Naive thymus-derived CD8-positive, alpha-beta T cell (primary cell): ENCODE measurements around the gene CCNE1. TPM values are rescaled to one million over a fixed set of nuclear protein-coding genes. Genes with fewer than 3 reads are reported as not detected.

Experiments
- ATAC-seq, 2 donors: fragments of 150-1000 bp; cut with Tn5 transposase in 1 of 2; sonication (Bioruptor Pico), chemical (Tn5 transposase) in 1 of 2; 1 replicate in 1 of 2; 2 replicates in 1 of 2; pipeline ENCODE4 v1.10.0; 2021; ENCODE audit warnings: mild to moderate bottlenecking in 2 of 2, moderate library complexity in 2 of 2
- POLR2A ChIA-PET: fragments of 350-600 bp; sonication (Branson Sonifier 250); formaldehyde crosslinking; loops from one replicate; lab custom pipeline; 2021; ENCODE audit warnings: antibody characterized with exemption; lab: Charles Lee
- DNase-seq, 10 donors: peaks; one replicate each; pipeline versions ENCODE4 v3.0.0 to v3.0.0-alpha.2; 2020 to 2022
- H3K27ac Mint-ChIP-seq, 10 donors: one replicate each; pipeline ENCODE4 v1.8.0; 2020 to 2022; ENCODE audit warnings: mild to moderate bottlenecking in 10 of 10, mixed read lengths in 10 of 10, moderate library complexity in 4 of 10, inconsistent platforms in 1 of 10
- H3K27me3 Mint-ChIP-seq, 5 donors: one replicate each; pipeline ENCODE4 v1.8.0; 2021 to 2022; ENCODE audit warnings: mixed read lengths in 5 of 5
- H3K36me3 Mint-ChIP-seq, 3 donors: one replicate each; pipeline ENCODE4 v1.8.0; 2020 to 2022; ENCODE audit warnings: mixed read lengths in 3 of 3, mild to moderate bottlenecking in 2 of 3, inconsistent platforms in 1 of 3
- H3K4me1 Mint-ChIP-seq, 4 donors: one replicate each; pipeline ENCODE4 v1.8.0; 2021 to 2022; ENCODE audit warnings: mixed read lengths in 4 of 4
- H3K4me3 Mint-ChIP-seq, 10 donors: one replicate each; pipeline ENCODE4 v1.8.0; 2020 to 2022; ENCODE audit warnings: mild to moderate bottlenecking in 10 of 10, mixed read lengths in 10 of 10, moderate library complexity in 6 of 10, inconsistent platforms in 1 of 10
- H3K9me3 Mint-ChIP-seq, 9 donors: one replicate each; pipeline ENCODE4 v1.8.0; 2020 to 2022; ENCODE audit warnings: mixed read lengths in 9 of 9, mild to moderate bottlenecking in 3 of 9, inconsistent platforms in 1 of 9, moderate library complexity in 1 of 9
- polyA plus RNA-seq, 3 donors: library from polyadenylated mRNA; unstranded; fragments of 300-500 nt; fragmentation: Illumina TruSeq; gene quantifications; one replicate each; pipeline ENCODE4 v1.2.3, GENCODE V29; 2021
- total RNA-seq, 8 experiments: library from RNA in 2 of 8; stranded (reverse) in 2 of 8; gene quantifications; one replicate each; pipeline ENCODE4 v1.2.3 and lab custom pipeline; 2021 to 2026

Gene CCNE1
- total and polyA plus RNA-seq, 5 experiments from 2014 or later = 1.5 to 8.8 (median 3.7) TPM

DNA sequence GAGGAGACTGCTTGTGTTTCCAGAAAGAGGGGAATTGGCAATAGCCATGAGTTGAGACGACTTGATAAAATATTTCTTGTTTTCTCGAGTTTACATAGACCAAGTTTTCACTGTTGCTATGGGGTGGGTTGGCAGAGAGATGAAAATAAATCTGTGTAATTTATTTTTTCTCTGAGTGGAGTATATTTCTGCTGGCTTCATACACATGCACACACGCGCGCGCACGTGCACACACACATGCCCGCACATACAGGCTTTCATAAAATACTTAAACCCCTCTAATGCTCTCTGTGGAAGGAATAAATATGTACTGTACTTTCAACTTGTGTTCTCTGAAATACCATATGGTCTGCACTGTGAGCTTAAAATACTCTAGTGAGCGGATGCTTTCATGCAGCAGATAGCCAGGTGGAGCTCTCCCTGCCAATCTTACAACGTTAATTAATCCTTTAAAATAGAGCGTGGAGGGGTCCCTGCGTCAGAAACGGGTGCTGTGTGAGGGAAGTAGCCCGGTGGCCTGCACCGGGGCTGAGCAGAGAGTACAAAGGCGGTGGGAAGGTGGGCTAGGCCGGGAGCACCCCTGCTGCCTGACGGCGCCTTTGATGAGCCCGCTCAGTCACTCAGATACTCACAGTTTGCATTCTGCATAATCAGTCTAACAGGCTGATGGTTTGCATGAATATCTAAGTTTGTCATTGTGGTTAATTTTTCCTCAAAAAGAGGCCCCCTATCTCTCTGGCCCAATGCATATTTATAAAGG, 44.1 kb downstream of the CCNE1 start:
- no peak for ATAC-seq
- Mint-ChIP-seq H3K9me3 (no peaks in the 10 kb centered on the region), H3K4me1 (peaks cover 0 to 5% (median under 1%) of the 10 kb centered on the region in 4 donors), H3K27ac (peak overlapping the region in 1 of 10 donors; percentile 14), H3K27me3 (peaks cover 0 to 9% (median 5%) of the 10 kb centered on the region in 5 donors), H3K36me3 (no peaks in the 10 kb centered on the region), H3K4me3 (no peak overlapping the region)
- no peak for DNase-seq
- POLR2A ChIA-PET = interaction anchor here (0.6 kb wide), 1 partner anchor 12 kb away, joined by 4 read pairs; no protein-coding TSS in a partner anchor

DNA sequence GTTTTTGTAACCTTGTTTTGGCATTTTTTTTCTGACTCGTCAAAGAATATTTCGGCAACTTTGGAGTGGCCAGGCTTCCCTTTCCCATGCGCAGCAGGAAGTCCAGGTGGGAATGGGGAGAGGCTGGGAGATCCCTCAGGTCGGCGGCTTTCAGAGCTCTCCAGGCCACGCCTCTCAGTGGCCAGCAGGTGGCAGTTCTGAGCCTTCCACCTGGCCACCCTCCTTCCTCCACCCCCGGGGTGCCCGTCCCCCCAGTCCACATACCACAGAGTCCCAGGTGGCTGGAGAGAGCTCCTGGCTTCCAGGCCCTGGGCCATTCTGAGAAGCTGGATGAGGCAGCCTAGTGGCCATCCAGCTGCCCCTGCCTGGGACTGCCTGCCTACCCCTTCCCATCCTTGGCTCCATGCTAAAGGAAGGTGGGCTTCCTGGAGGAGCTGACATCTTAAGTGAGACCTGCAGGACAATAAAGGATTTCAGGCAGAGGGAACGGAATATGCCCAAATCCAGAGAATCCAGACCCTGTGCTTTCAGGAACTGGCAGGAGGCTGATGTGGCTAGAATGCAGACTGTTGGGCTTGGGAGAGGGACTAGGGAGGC, 46.3 kb downstream of the CCNE1 start:
- H3K27ac Mint-ChIP-seq = no peak overlapping the region
- no peak overlapping the region for H3K4me3 Mint-ChIP-seq
- H3K4me1 Mint-ChIP-seq = peaks cover 0 to 5% (median under 1%) of the 10 kb centered on the region in 4 donors
- DNase-seq (peak in 7 of 10 donors; percentile 19 to 49 (median 43)), ATAC-seq (peak; percentile 79 to 92)
- H3K27me3 Mint-ChIP-seq = peaks cover 0 to 19% (median 9%) of the 10 kb centered on the region in 5 donors
- POLR2A ChIA-PET = interaction anchor here (2.0 kb wide), 1 partner anchor 27 kb away, joined by 8 read pairs; no protein-coding TSS in a partner anchor
- H3K36me3 Mint-ChIP-seq = no peaks in the 10 kb centered on the region
- H3K9me3 Mint-ChIP-seq = no peaks in the 10 kb centered on the region

DNA sequence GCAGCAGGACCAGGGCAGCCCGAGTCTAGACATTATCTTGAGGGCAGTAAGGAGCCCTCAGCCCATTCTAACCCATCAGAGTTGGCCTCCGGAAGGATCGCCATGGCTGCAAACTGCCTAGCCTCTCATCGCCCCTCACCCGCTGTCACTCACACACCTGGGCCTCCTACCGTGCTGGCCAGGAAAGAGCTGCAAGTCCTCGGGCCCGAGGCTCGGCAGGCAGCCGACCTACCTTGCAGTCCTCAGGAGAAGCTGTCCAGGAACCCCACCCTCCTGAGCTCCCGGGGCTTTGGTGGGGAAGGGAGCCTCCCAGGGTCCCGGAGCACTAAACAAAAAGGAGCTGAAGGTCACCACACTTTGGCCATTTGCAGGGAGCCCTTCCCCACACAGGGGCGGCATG, 46.8 kb downstream of the CCNE1 start:
- Mint-ChIP-seq H3K4me1 (peaks cover 0 to 5% (median under 1%) of the 10 kb centered on the region in 4 donors), H3K27me3 (peaks cover 0 to 23% (median 10%) of the 10 kb centered on the region in 5 donors), H3K4me3 (no peak overlapping the region), H3K36me3 (no peaks in the 10 kb centered on the region), H3K27ac (peak overlapping the region in 2 of 10 donors; percentile 12 to 40), H3K9me3 (no peaks in the 10 kb centered on the region)
- ATAC-seq (no peak), DNase-seq (no peak)
- POLR2A ChIA-PET = interaction anchor here (2.0 kb wide), 1 partner anchor 28 kb away, joined by 8 read pairs; no protein-coding TSS in a partner anchor

- peak overlapping the region in 1 of 10 donors; percentile 22 for H3K27ac Mint-ChIP-seq
- no peak for ATAC-seq
- no peak for DNase-seq
- POLR2A ChIA-PET = interaction anchor here (1.2 kb wide), 1 partner anchor 11 kb away, joined by 3 read pairs; no protein-coding TSS in a partner anchor
- H3K27me3 Mint-ChIP-seq = peaks cover 0 to 28% (median 13%) of the 10 kb centered on the region in 5 donors
- no peak overlapping the region for H3K4me3 Mint-ChIP-seq
- H3K9me3 Mint-ChIP-seq = peaks cover 0 to 2% (median 0%) of the 10 kb centered on the region in 9 donors
- H3K36me3 Mint-ChIP-seq = no peaks in the 10 kb centered on the region
- peaks cover 0 to 5% (median under 1%) of the 10 kb centered on the region in 4 donors for H3K4me1 Mint-ChIP-seq
Observed at GRCh38 chr19:29860492-29860891, 48.7 kb downstream of the CCNE1 start.

GRCh38 chr19:29861574-29861973, 49.8 kb downstream of the CCNE1 start:
- DNase-seq = no peak
- Mint-ChIP-seq H3K4me1 (peaks cover 0 to 5% (median under 1%) of the 10 kb centered on the region in 4 donors), H3K9me3 (peaks cover 0 to 8% (median under 1%) of the 10 kb centered on the region in 9 donors), H3K27me3 (peaks cover 0 to 28% (median 13%) of the 10 kb centered on the region in 5 donors), H3K36me3 (peaks cover 0 to 5% (median 0%) of the 10 kb centered on the region in 3 donors), H3K27ac (no peak overlapping the region), H3K4me3 (no peak overlapping the region)
- POLR2A ChIA-PET = interaction anchor here (0.7 to 1.2 kb wide), 2 partner anchors 12 to 98 kb away, joined by 3 read pairs; no protein-coding TSS in a partner anchor
- ATAC-seq = no peak

DNA sequence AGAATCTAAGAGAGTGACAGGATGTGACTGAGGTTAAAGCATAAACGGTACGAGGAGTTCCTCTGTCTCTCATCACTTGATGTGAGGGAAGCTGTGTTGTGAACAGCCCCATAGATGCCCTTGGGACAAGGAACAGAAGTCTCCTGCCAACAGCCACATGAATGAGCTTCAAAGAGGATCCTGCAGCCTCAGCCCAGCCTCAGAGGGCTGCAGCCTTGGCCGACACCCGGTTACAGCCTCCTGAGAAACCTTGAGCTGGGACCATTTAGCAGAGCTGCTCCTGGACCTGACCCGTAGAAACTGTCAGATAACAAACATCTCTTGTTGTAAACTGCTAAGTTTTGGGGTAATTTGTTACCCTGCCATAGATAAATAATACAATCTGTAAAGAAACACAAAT, 54.2 kb downstream of the CCNE1 start:
- no peak for DNase-seq
- peaks cover 0 to 21% (median 12%) of the 10 kb centered on the region in 5 donors for H3K27me3 Mint-ChIP-seq
- H3K4me1 Mint-ChIP-seq = no peaks in the 10 kb centered on the region
- ATAC-seq = no peak
- POLR2A ChIA-PET = interaction anchor here (0.7 kb wide), 1 partner anchor 90 kb away, joined by 4 read pairs; no protein-coding TSS in a partner anchor
- peaks cover 0 to 12% (median 4%) of the 10 kb centered on the region in 3 donors for H3K36me3 Mint-ChIP-seq
- H3K9me3 Mint-ChIP-seq = peaks cover 0 to 24% (median 4%) of the 10 kb centered on the region in 9 donors
- H3K4me3 Mint-ChIP-seq = no peak overlapping the region
- H3K27ac Mint-ChIP-seq = no peak overlapping the region

GRCh38 chr19:29867984-29868383, 56.2 kb downstream of the CCNE1 start:
- peaks cover 0 to 12% (median 4%) of the 10 kb centered on the region in 3 donors for H3K36me3 Mint-ChIP-seq
- no peak for DNase-seq
- no peak overlapping the region for H3K4me3 Mint-ChIP-seq
- H3K27me3 Mint-ChIP-seq = peaks cover 3 to 19% (median 10%) of the 10 kb centered on the region in 5 donors
- POLR2A ChIA-PET = interaction anchor here (0.7 kb wide), 1 partner anchor 182 kb away, joined by 5 read pairs; no protein-coding TSS in a partner anchor
- ATAC-seq = no peak
- H3K4me1 Mint-ChIP-seq = peaks cover 3 to 10% (median 7%) of the 10 kb centered on the region in 4 donors
- H3K9me3 Mint-ChIP-seq = peaks cover 0 to 24% (median 4%) of the 10 kb centered on the region in 9 donors
- H3K27ac Mint-ChIP-seq = no peak overlapping the region

DNA sequence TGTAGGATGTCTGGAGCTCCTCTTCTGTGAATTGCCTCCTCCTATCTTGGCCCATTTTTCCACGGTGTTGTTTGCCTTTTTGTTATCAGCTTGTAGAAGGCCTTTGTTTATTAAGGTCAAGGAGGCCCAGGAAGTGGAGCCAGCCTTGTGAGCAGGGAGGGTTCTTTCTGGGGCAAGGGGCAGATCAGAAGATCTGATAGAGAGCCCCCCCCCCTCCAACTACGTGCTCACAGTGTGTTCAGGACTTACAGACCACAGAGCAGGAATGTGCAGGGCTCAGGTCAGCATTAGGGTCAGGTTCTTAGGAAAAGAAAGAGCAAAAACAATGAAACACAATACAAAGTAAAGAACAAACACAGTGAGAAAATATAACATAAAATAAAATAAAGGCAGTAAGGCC, 59.4 kb downstream of the CCNE1 start:
- H3K4me3 Mint-ChIP-seq = peak overlapping the region in 6 of 10 donors; percentile 11 to 58 (median 34)
- ATAC-seq = no peak
- POLR2A ChIA-PET = interaction anchor here (0.7 to 1.4 kb wide), 5 partner anchors 85 to 199 kb away, joined by 3 to 4 read pairs (median 3); no protein-coding TSS in a partner anchor
- H3K27me3 Mint-ChIP-seq = peaks cover 4 to 20% (median 12%) of the 10 kb centered on the region in 5 donors
- DNase-seq = no peak
- H3K27ac Mint-ChIP-seq = no peak overlapping the region
- H3K36me3 Mint-ChIP-seq = peaks cover 0 to 11% (median 4%) of the 10 kb centered on the region in 3 donors
- H3K9me3 Mint-ChIP-seq = peaks cover 0 to 22% (median 4%) of the 10 kb centered on the region in 9 donors
- peaks cover 3 to 11% (median 9%) of the 10 kb centered on the region in 4 donors for H3K4me1 Mint-ChIP-seq

DNA sequence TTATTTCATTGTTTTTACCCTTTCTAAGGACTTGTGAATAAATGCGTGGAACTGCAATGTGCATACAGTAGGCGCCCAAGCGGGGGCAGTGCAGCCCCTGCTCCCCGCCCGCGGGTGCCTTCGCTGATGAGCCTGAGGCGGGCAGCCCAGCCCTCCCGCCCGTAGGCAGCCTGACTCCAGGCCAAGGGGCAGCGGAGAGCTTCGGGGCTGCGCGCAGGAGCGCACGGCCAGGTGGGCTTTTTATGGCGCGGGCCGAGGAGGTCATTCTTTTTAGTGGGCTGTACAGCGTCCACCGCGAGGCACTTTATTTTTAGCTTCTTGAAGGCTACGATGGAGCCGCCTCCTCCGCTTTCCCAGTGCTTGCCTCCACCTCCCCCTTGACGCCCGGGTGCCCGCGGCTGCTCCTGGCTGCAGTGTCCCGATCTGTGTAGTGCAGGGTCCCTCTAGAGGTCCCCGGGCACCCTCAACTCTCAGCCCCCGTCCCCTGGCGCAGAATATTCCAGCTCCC, 60.5 kb downstream of the CCNE1 start:
- peaks cover 3 to 14% (median 12%) of the 10 kb centered on the region in 4 donors for H3K4me1 Mint-ChIP-seq
- peak; percentile 39 to 43 for ATAC-seq
- POLR2A ChIA-PET = interaction anchor here (0.5 to 1.7 kb wide), 9 partner anchors 13 to 200 kb away, joined by 3 to 9 read pairs (median 3); no protein-coding TSS in a partner anchor
- peak overlapping the region; percentile 52 to 86 (median 76) for H3K4me3 Mint-ChIP-seq
- H3K9me3 Mint-ChIP-seq = peaks cover 0 to 10% (median 0%) of the 10 kb centered on the region in 9 donors
- peaks cover 7 to 20% (median 14%) of the 10 kb centered on the region in 5 donors for H3K27me3 Mint-ChIP-seq
- H3K27ac Mint-ChIP-seq = no peak overlapping the region
- DNase-seq = peak in 3 of 10 donors; percentile 7 to 22 (median 11)
- H3K36me3 Mint-ChIP-seq = peaks cover 0 to 4% (median 4%) of the 10 kb centered on the region in 3 donors

- Mint-ChIP-seq H3K36me3 (no peaks in the 10 kb centered on the region), H3K4me3 (peak overlapping the region; percentile 64 to 86 (median 78)), H3K9me3 (peaks cover 0 to 3% (median 0%) of the 10 kb centered on the region in 9 donors), H3K4me1 (peaks cover 3 to 14% (median 12%) of the 10 kb centered on the region in 4 donors), H3K27me3 (peaks cover 7 to 20% (median 15%) of the 10 kb centered on the region in 5 donors), H3K27ac (peak overlapping the region in 1 of 10 donors; percentile 28)
- ATAC-seq = peak; percentile 86 to 90
- DNase-seq = peak; percentile 50 to 80 (median 72)
- POLR2A ChIA-PET = interaction anchor here (0.7 to 1.7 kb wide), 3 partner anchors 113 to 148 kb away, joined by 3 to 9 read pairs (median 3); no protein-coding TSS in a partner anchor
Observed at GRCh38 chr19:29873024-29873800, 61.4 kb downstream of the CCNE1 start.
